Ramos (cell line): Measurements from ENCODE around the gene IFNG-AS1.

Experiments
- in situ Hi-C: fragments of 300-500 bp; cut with MboI; formaldehyde crosslinking; loops from one replicate; pipeline ENCODE4 v1.14.3; 2022; ENCODE audit warnings: low sequenced_read_pairs; ENCODE audit not compliant: unreplicated experiment

The IFNG-AS1 gene

DNA sequence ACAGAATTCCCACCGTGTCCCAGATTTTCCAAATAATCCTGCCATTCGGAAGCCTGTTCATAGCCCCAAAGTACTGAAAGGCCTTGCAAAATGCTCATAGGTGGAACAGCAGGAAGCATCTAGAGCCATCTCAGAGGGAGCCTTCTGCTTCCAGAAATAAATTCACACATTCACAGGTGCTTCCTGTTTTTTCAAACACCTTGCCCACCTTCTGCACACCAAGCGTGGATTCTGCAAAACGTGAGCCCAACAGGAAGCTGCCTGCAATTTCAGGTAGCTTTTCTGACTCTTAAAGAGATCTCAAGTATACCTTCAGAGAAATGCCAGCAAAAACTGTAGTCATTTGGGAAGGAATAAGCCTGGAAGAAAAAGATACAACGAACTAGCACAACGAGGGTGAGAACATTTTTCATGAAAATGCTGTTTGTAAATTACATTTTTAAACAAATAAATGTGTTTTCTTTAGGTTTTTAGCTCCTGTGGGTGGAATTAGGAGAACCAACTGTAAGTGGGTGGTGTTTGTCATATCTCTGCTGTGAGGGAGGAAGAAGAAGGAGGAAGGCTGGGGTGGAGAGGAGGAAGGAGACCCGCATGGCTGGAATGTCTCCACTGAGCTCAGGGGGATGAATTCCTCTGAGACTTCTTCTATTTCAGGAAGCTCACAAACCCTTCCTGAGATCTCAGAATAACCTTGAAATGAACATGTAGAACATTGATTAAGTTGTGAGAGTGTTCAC is at the start of gene IFNG-AS1:
Gene IFNG-AS1 (plus strand): TSS at position 264 of the 737 bp plus-strand sequence.
- in situ Hi-C loops, result loop anchor here (25.0 kb wide), 2 partner anchors 623 to 1377 kb away; partner anchors contain the start of gene RAP1B

DNA sequence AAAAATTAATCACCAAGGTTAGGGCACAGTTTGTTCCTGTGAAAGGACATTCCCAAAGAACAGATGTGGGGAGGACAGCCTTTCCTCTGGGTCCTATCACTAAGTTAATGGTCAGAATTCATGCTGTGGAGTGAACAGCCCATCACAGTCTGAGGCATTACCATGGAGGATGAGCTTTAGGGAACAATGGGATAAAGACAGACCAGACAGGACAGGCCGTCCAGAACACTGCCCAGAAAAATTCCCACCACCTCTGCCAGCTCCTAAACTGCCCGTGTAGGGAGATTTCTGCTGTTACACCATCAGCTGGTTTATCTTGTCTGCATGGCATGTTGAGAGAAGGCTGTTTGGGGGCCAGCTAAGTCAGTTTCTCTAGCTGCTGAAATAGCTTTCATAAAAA is 49.6 kb upstream of the IFNG-AS1 start:
- in situ Hi-C loops, result loop anchor here (10.0 kb wide), 1 partner anchor 585 kb away; no protein-coding TSS in a partner anchor

DNA sequence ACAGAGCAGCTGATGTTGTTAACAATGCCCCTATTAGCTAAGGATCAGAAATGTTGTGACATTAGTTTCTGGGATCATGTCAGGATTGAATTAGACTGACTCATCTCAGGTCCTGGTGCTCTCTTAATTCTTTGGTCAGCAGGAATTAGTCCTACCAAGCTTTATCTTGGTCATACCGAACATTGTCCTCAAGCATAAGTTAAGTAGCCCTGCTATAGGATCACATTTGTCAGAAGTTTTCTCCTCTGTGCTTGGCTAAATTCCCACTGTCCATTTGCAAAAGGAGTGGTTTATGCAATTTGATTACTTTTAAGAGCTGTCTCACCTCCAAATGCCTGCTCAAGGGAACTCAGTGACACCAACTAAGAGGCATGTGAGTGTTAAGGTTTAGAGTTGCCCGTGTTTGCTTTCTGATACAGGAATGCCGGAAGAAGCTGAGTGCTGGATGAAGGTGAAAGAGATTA is 48.4 kb upstream of the IFNG-AS1 start:
- in situ Hi-C loops, result loop anchor here (10.0 kb wide), 1 partner anchor 586 kb away; no protein-coding TSS in a partner anchor

DNA sequence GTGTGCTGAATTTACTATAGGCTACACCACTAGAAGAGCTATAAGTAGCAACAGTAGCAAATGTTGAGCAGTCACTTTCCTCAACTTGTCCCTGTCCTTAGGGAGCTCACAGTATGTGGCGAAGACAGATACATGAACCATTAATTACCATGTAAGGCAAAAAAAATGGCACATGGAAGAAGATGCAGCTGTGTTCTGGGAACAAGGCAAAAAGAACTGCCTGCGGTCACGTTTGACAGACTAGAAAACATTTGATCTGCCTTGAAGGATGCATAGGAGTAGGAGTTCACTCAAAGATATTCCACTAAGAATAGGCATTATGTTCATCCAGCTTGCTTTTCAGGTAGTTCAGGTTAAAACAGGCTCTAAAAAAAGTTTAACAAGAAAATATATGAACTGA is 46.5 kb upstream of the IFNG-AS1 start:
- in situ Hi-C loops, result loop anchor here (10.0 kb wide), 1 partner anchor 588 kb away; no protein-coding TSS in a partner anchor

DNA sequence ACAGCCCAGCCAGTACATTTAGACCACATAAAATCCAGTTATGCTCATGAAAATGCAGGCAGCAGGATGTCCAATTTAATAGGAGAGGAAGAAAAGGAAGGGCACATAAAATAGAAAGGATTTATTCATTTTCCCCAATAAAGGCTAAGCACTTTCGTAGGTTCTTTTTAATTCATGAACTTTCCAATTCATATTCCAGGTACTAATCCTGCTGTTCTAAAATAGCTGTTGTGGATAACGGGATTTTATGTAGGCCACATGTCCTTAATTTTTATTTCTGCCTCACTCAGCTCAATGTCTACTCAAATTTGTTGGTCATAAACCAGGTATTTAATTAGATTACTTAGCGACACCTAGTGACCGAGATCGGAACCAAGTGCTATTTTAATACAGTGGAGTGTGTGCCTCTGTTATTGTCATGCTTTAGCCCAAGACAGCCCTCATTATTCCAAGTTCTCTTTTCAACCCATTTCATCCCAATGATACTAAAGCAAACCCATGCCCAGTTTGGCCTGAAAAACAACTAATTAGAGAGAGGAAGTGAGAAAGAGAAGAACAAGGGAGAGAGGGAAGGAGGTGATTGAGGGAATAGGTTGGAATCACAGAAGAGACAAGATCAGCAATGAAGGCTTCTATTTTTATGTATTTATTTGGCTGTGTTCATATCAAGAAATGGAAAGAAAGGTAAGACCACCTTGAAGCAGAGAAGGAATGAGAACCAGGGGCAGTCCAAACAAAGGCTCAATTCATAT is 45.9 kb upstream of the IFNG-AS1 start:
- in situ Hi-C loops, result loop anchor here (10.0 kb wide), 1 partner anchor 589 kb away; no protein-coding TSS in a partner anchor

DNA sequence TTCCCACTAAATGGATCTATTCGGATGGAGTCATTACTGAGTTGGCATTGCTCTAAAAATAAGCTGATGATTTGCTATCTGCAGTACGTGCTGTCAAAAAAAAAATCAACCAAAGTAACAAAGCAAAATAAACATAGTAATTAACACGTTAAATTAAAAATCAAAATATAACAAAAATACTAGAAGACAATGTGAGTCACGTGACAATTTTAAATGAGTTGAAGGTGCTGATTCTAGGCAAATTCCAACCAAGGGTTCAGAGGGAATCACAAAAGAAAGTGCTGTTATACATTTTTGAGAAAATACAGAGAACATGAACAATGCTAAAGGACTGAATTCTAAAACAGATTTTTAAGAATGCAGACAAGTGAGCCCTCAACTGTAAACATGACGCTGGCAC is 45.2 kb upstream of the IFNG-AS1 start:
- in situ Hi-C loops, result loop anchor here (10.0 kb wide), 1 partner anchor 589 kb away; no protein-coding TSS in a partner anchor

DNA sequence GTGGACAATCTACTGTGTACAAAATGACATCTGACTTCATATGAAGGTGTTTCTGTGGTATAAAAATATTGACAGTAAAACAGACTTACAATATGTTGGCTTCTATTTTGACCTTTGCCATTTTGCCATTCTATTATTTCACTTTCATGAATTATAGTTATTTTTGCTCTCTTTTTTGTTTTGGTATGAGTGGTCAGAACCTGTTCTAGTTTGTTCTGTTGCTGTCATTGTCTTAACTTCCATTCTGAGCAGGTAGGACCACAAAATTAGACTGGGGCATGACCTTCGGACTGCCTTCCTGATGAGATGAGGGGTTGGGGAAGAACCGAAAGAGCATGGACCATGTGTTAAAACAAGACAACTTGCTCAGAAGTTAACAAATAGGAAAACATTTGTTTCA is 36.5 kb upstream of the IFNG-AS1 start:
- in situ Hi-C loops, result no loop called here

DNA sequence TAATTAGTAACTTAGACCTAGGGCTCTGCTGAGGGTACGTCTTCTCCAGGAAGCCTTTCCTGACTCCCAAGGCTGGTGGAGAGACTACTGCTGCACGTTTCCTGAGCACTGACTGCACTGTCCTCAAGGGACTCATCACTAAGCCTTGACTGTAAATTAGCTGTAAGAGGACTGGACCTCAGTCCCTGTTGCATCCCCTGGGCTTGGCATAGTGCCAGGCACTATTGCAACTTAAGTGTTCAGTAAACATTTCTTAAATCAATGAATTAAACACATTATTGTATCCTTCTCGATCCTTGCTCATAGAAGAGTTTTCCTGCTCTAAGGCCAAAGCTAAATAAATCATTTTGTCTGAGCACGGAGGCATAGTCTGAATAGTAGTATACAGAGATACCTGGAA is 31.9 kb upstream of the IFNG-AS1 start:
- in situ Hi-C loops, result no loop called here

DNA sequence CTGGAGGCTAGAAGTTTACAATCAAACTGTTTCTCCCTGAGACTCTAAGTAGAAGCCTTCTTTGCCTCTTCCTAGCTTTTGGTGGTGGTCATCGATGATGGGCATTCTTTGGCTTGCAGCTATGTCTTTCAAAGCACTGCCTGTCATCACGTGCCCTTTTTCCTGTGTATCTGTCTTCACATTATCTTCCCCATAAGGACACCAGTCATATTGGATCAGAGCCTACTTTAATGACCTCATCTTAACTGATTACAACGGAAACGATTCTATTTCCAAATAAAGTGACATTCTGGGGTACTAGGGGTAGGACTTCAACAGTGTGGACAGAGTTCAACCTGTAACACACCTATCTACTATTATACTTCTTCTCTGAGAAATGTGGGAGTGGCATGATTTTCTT is 31.1 kb upstream of the IFNG-AS1 start:
- in situ Hi-C loops, result no loop called here

DNA sequence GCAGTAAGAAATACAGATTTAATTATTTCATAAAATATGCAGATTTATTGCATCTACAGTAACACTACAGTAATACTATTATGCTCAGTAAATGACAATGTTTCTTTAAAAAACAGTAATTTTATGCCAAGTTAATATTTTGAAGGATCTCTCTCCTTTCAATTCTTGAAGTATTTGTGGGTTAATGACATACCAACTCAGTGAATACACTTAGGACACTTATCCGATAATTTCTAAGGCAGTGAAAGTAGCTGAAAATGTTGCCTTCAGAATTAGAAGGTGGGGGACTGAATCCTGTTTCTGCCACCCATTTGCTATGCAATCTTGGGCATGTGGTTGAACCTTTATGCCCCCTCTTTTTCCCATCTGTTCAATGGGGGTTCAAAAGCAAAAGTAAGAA is 24.8 kb upstream of the IFNG-AS1 start:
- in situ Hi-C loops, result no loop called here

DNA sequence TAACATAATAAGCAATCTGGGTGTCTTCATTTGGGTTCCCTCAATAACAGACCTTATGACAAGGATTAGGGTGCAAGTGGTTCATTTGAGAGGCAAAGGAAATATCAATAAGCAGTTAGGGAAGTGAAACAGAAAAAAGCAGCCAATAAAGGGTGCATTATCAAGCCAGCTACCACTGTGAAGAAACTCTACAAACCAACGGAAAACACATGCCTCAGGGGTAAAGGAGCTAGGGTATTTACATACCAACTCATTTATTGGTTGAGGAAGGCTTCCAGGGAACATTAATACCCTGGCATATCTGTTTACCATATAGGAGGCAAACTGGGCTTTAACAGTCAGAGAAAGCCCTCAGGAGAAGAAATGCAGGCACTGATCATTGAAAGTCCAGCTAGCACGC is 22.7 kb upstream of the IFNG-AS1 start:
- in situ Hi-C loops, result no loop called here

DNA sequence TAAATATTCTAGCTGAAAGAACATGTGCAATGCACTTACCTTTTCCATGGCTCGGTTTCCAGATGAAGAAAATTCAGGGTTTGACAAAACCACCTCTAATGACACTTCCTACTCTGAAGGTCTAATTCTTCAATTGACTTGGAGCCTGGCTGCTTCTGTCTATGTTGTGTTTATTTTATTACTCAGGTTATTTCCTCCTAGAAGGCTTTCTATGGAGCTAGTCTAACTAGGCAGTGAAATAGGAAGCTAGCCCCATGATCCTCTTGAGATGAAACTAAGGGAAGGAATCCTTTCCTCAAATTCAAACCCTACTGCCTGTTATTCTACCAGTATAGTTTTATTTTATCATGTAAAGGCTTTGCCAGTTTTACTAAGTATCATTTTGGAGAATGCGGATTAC is 20.9 kb upstream of the IFNG-AS1 start:
- in situ Hi-C loops, result no loop called here

DNA sequence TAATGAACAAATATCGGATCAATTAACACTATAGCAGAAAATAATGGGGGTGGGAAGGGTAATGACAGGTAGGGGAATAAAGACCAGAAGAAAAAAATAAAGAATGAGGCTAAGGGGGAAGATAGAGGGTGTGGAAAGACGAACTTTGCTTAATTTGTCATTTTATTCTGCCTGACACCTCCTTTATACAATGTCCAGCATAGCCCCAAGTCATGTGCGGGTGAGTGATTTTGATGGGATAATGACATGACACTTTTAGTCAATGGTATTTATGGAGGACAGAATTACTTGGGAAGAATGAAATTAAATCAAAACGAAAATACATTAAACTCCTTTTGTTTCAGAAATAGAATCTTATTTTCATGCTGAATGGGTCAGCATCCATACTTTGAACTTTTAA is 20.5 kb upstream of the IFNG-AS1 start:
- in situ Hi-C loops, result no loop called here

DNA sequence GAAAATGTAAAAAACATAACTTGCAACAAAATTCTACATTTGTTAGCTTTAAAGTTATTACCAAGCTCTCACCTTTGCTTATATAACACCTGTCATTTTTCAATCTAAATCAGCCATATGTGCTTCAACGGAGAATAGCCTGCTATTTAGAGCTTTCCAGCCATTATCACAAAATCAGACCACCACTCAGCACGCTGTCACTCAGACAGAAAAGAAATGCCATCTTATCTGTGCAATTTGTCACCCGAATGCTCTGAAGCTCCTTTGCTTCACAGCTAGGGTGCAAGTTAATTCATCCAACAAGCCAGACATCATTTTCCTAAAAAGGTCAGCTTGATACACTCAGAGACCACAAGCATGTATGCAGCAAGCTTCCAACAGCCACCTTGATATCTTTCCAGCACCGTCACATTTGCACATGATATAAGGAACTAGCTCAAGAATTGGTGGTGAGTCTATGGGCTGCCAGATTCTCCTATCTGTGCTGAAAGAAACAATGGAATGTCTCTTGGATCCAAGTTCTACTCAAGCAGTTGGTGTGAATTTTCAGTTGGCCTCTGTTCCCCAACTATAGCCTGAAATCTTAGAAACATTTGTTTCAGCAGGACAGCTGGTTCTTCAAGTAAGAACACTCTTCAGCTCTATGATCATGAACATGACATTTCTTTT is 20.0 kb upstream of the IFNG-AS1 start:
- in situ Hi-C loops, result no loop called here

DNA sequence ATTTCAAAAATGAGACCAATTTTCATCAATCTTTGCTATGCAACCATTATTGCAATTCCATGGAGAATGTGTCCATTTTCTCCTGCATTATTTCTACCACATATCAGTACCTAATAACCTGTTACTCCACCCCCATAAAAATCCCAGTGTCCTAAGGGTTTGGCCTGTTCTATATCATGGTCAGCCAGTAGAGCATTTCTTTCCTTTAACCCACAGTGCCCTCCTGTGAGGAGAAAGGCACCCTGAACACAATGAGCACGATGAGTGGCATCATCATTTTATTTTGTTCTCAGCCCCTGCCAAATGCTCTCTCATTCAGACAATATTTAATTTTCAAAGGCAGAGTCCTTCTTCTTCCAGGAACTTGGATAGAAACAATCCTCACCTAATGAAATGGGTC is 11.6 kb upstream of the IFNG-AS1 start:
- in situ Hi-C loops, result loop anchor here (25.0 kb wide), 2 partner anchors 635 to 1365 kb away; partner anchors contain the start of gene RAP1B

DNA sequence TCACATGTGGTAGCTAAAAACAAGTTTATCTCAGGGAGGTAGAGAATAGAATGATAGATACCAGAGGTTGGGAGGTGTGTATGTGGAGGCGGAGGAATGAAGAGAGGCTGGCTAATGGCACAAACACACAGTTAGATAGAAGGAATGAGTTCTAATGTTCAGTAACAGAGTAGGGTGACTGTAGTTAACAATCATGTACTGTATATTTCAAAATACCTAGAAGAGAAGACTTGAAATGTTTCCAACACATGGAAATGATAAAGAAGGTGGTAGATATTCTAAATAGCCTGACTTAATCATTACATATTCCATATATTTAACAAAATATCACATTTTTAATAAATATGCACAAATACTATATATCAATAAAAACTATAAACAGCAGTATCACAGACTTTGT is 8.9 kb upstream of the IFNG-AS1 start:
- in situ Hi-C loops, result loop anchor here (25.0 kb wide), 2 partner anchors 632 to 1368 kb away; partner anchors contain the start of gene RAP1B

DNA sequence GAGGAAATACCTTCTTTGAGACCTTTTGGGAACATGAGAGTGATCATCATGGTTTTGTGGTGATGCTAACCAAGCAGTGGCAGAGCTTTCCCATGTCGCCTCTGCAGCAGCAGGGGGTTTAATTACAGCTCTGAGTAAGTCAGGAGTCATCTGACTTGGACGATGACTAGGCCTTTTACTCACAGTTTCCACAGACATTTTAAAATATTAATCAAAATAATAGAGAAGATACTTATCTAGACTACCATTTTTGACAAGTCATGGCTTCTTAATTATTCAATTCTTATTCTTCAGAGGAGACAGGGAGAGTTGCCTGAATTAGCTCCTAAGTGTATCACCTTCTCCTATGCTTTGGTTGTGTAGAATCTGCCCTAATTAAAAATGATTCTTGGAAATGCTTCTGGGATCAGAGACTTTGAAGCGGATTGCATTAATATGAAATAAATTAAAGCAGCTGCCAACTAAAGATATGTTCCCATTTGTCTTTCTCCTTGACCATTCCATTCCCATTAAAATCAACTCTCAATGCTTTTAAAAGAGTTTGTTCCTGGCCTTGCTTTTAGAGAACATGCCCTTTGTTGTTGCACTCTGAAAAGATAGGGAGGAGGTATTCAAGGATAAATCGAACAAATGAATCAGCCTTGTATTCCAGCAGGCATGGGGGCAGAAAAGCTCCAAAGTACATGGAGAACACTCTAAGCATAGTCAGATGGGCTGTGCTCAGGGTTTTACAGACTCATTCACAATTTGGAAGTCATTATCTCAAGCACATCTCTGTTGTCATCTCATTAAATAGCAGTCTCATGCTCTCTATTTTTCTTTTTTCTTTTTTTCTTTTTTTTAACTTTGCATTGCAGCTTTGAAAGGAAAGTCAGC is 7.7 kb upstream of the IFNG-AS1 start:
- in situ Hi-C loops, result loop anchor here (25.0 kb wide), 2 partner anchors 631 to 1369 kb away; partner anchors contain the start of gene RAP1B

DNA sequence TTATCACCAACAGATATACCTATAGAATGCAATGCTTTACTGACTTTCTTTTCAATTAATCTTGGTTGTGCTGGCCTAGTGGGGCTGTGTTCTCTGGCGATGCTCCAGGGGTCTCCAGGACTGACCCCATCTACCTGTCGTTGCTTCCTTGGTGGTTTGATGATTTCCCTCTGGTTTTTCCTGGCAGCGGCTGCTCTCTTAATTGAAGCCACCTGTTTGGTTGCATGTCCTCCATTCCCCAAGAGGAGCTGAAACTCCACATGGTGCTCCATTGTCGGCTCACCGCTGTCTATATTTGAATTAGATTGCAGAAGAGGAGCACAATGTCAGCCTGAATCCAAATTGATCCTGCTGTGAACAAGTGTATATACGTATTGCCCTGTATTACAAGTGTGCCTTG is 7.1 kb upstream of the IFNG-AS1 start:
- in situ Hi-C loops, result loop anchor here (25.0 kb wide), 2 partner anchors 630 to 1370 kb away; partner anchors contain the start of gene RAP1B

DNA sequence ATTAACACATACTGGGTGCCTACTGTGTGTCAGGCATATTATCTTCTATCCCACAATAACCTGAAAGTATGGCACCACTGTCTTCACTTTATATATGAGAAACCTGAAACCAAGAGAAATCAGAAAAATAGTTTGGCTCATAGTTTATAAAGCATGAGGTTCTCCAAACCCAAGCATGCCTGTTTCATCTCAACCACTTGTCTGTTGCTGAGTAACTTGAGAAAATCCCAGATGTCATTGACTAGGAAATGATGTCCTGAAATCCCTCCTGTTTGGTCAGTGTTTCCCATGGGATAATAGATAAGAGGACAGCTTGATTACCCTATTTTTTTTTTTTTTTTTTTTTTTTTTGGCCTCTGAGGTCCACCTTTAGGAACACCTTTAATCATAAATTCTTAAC is 2.6 kb upstream of the IFNG-AS1 start:
- in situ Hi-C loops, result loop anchor here (25.0 kb wide), 2 partner anchors 626 to 1374 kb away; partner anchors contain the start of gene RAP1B
